Heart right ventricle (tissue), 16 donors: ENCODE results near the gene FUT9. TPM values are rescaled to one million over a fixed set of nuclear protein-coding genes. Genes with fewer than 3 reads are reported as not detected.

Experiments used
- ATAC-seq, 8 donors: fragments of 200-7000 bp; cut with Tn5 transposase; one replicate each; pipeline ENCODE4 v1.9.1; 2020; ENCODE audit warnings: mild to moderate bottlenecking in 8 of 8, moderate library complexity in 8 of 8, moderate number of reproducible peaks in 1 of 8
- DNase-seq, 2 donors: peaks; one replicate each; pipeline ENCODE4 v3.0.0-alpha.2; 2020
- H3K27ac ChIP-seq, 10 donors: fragments of 200-600 bp; sonication (generic) in 2 of 10; one replicate each; pipeline versions ENCODE4 v1.5.0 to v1.8.0; 2020 to 2022; ENCODE audit warnings: mild to moderate bottlenecking in 3 of 10
- H3K27me3 ChIP-seq, 7 donors: fragments of 200-600 bp; one replicate each; pipeline ENCODE4 v1.8.0; 2021 to 2022; ENCODE audit warnings: mild to moderate bottlenecking in 2 of 7
- H3K36me3 ChIP-seq, 9 donors: fragments of 200-600 bp; sonication (generic) in 1 of 9; one replicate each; pipeline versions ENCODE4 v1.5.0 to v1.8.0; 2020 to 2022; ENCODE audit warnings: mild to moderate bottlenecking in 2 of 9
- H3K4me1 ChIP-seq, 9 donors: fragments of 200-600 bp; sonication (generic) in 1 of 9; one replicate each; pipeline versions ENCODE4 v1.5.0 to v1.8.0; 2020 to 2022; ENCODE audit warnings: mild to moderate bottlenecking in 4 of 9
- H3K4me3 ChIP-seq, 10 donors: fragments of 200-600 bp; sonication (generic) in 2 of 10; one replicate each; pipeline versions ENCODE4 v1.5.0 to v1.8.0; 2020 to 2022; ENCODE audit warnings: mild to moderate bottlenecking in 7 of 10, moderate library complexity in 2 of 10
- H3K9me3 ChIP-seq, 11 donors: fragments of 200-600 bp in 10 of 11; sonication (generic) in 2 of 11; one replicate each; pipeline versions ENCODE4 v1.5.0 to v1.8.0; 2013 to 2022; ENCODE audit warnings: mild to moderate bottlenecking in 2 of 11, control low read depth in 1 of 11, moderate library complexity in 1 of 11
- CTCF ChIP-seq, 9 donors: fragments of 200-600 bp; sonication (generic) in 2 of 9; IDR thresholded peaks; one replicate each; pipeline versions ENCODE4 v1.5.0 to v1.8.0; 2021 to 2022; ENCODE audit warnings: antibody characterized with exemption in 9 of 9, mild to moderate bottlenecking in 5 of 9, moderate library complexity in 1 of 9
- WGBS, 2 donors: extraction: QIAGEN DNeasy Blood & Tissue Kit; methylation state at CpG; one replicate each; pipeline ENCODE4 v1.1.7; 2013; ENCODE audit warnings: inconsistent platforms in 1 of 2; 5-methylcytosine and 5-hydroxymethylcytosine counted together
- intact Hi-C, 10 donors: fragments of 100-400 bp; cut with DNase I; formaldehyde crosslinking; loops; one replicate each; pipeline versions ENCODE4 v1.11.1 to v1.14.2; 2022
- polyA plus RNA-seq, 2 donors: library from polyadenylated mRNA; stranded (reverse); fragments of 200-250 nt; gene quantifications; one replicate each; pipeline ENCODE4 v1.2.3, GENCODE V29; 2013
- total RNA-seq, 10 donors: library from RNA; stranded (reverse); fragmentation: NEBNext Ultra II Directional in 3 of 10; extraction: Animal tissue kit (Norgen Biotek cat#: 25700) in 3 of 10; gene quantifications; one replicate each; pipeline versions ENCODE4 v1.2.1 to v1.2.4, GENCODE V29; 2021 to 2023
- donor health status: Arrhythmogenic right ventricular cardiomyopathy.
- donor health status: ischemic (EF 13 %, LVEDD 7.1; RV severe dilation, severe dysfunction).
- donor health status: healthy with polysubstance abuse.
- donor health status: DM: no; HTN: yes; CAD: no.
- donor health status: DM: no; HTN: no; CAD: no.
- donor health status: ischemic (EF 25% LVEDD 6.9; RV normal size, moderate dysfunction).
- donor health status: ischemic (EF 25% LVEDD 5.7; RV mildly dilated, moderate dysfunction).
- donor health status: healthy.
- donor health status: DM: yes; HTN: yes; CAD: no.
- donor health status: Ischemic cardiomyopathy.
- donor health status: ischemic (EF 35%, LVEDD 5.7; RV mildly dilated, moderate dysfunction).
- donor health status: nonischemic (EF 11% LVEDD 7.7; RV severe dilation, severe dysfunction).
- donor health status: DM: yes; HTN: yes; CAD: no.
- donor health status: PGD.
- donor health status: ischemic (EF 29% LVEDD 5.4; RV normal size, mild dysfunction).
- donor health status: nonischemic (EF 23%, LVEDD 6.1; RV moderate dilation, normal function).

FUT9 gene
- total and polyA plus RNA-seq, 12 donors: not detected

GRCh38 chr6:96164802-96165201 lies 149.0 kb downstream of the FUT9 start:
- no peak for ATAC-seq
- intact Hi-C loops: no loop called here

GRCh38 chr6:96171112-96171511 lies 155.3 kb downstream of the FUT9 start:
- no peak overlapping the region for H3K27ac ChIP-seq
- 71 to 72% methylated on average over 2 of the region's 2 CpGs for WGBS, 2 donors
- intact Hi-C loops: no loop called here
- TF ChIP-seq CTCF (IDR thresholded peaks at IDR 0.05): no peak
- no peaks in the 10 kb centered on the region for H3K36me3 ChIP-seq
- no peaks in the 10 kb centered on the region for H3K4me1 ChIP-seq
- ATAC-seq (no peak), DNase-seq (no peak)
- no peaks in the 10 kb centered on the region for H3K9me3 ChIP-seq
- no peak overlapping the region for H3K4me3 ChIP-seq
- H3K27me3 ChIP-seq: peaks cover 0 to 3% (median 0%) of the 10 kb centered on the region in 7 donors

More at GRCh38 chr6:96164802-96165201, 149.0 kb downstream of the FUT9 start:
- no peaks in the 10 kb centered on the region for H3K9me3 ChIP-seq
- H3K4me3 ChIP-seq: no peak overlapping the region
- H3K4me1 ChIP-seq: no peaks in the 10 kb centered on the region
- H3K36me3 ChIP-seq: no peaks in the 10 kb centered on the region
- H3K27me3 ChIP-seq: no peaks in the 10 kb centered on the region
- TF ChIP-seq CTCF (IDR thresholded peaks at IDR 0.05): no peak
- no peak for DNase-seq
- no peak overlapping the region for H3K27ac ChIP-seq

- 1 to 24% methylated on average over 2 of the region's 2 CpGs for WGBS, 2 donors
Observed at GRCh38 chr6:96184798-96185197, 169.0 kb downstream of the FUT9 start.

GRCh38 chr6:96186094-96186493 lies 170.3 kb downstream of the FUT9 start:
- TF ChIP-seq CTCF (IDR thresholded peaks at IDR 0.05): no peak
- no peak overlapping the region for H3K27ac ChIP-seq
- H3K4me1 ChIP-seq: no peaks in the 10 kb centered on the region
- H3K27me3 ChIP-seq: peaks cover 0 to 2% (median 0%) of the 10 kb centered on the region in 7 donors
- DNase-seq (no peak), ATAC-seq (no peak)
- no peaks in the 10 kb centered on the region for H3K9me3 ChIP-seq
- intact Hi-C loops: no loop called here
- H3K4me3 ChIP-seq: no peak overlapping the region
- 46 to 47% methylated on average over 2 of the region's 2 CpGs for WGBS, 2 donors
- H3K36me3 ChIP-seq: no peaks in the 10 kb centered on the region

More at GRCh38 chr6:96184798-96185197, 169.0 kb downstream of the FUT9 start:
- DNase-seq (no peak), ATAC-seq (no peak)
- no peaks in the 10 kb centered on the region for H3K36me3 ChIP-seq
- H3K4me3 ChIP-seq: no peak overlapping the region
- no peaks in the 10 kb centered on the region for H3K9me3 ChIP-seq
- TF ChIP-seq CTCF (IDR thresholded peaks at IDR 0.05): no peak
- H3K27me3 ChIP-seq: peaks cover 0 to 2% (median 0%) of the 10 kb centered on the region in 7 donors
- H3K27ac ChIP-seq: no peak overlapping the region
- no peaks in the 10 kb centered on the region for H3K4me1 ChIP-seq
- intact Hi-C loops: no loop called here
